HG03378 (cell line): ENCODE measurements around the gene IL17B.
A peak's percentile ranks its signal among the peaks of the same experiment; 100 is the strongest.

ENCODE experiments used
- ATAC-seq: cut with Tn5 transposase; IDR thresholded peaks from one replicate; pipeline ENCODE4 v1.9.1; 2021; ENCODE audit warnings: mild to moderate bottlenecking, moderate library complexity; ENCODE audit not compliant: unreplicated experiment

Gene IL17B

DNA sequence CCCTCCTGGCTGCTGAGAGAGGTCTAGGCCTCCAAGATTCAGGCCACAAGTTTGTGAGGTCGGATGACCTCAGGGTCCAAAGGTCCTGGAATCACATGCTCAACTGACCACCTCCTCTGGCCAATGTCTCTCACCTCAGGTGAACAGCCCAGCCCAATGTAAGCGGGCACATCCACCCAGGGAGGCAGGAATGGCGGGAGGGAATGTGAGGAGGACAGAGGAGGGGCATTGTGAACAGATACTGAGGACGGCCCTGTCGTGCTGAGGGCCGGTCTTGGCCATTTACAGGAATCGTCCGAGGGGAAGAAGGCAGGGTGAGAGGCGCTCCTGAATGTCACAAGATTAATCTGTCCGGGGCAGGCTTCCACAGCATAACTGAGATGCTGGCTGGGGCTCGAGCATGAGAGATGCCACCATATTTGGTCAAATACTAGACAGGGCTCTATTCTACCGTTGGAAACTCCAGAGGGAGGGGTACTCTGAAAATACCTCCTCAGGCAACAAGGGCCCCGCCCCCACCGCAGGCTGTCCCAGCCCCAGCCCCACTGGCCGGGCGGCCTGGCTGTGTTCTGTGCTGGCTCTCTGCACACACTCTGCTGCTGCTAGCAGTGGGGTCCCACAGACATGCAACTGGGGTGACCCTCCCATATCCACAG lies 1.5 kb upstream of the IL17B start:
- no peak for ATAC-seq

GRCh38 chr5:149379818-149380374 lies 804 bp upstream of the IL17B start:
- no peak for ATAC-seq

DNA sequence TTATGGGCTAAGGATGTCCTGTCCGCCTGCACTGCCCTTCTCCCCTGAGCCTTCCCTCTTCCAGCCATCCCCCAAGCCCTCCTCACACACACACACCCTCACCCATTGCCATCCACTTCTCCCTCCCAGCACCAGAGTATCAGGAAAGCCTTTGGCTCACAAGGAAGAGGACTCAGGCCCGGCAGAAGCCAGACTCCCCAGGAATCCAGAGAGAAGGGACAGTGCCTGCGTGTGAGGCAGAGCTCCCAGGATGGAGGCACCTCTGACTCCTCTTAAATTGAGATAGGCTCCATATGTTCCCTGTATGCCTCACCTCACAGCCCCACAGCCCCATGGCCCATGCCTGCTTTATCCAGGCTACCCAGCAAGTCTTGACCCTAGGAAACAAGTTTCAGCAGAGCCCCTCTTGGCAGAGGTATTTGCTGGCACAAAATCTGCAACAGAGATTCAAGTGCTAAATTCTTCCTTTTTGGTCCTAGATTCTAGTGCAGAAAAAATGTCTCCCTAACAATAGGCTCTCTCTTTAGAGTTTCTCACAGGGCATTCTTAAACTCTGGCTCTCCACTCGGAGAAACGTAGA lies 761 bp downstream of the IL17B start:
- ATAC-seq: no peak

DNA sequence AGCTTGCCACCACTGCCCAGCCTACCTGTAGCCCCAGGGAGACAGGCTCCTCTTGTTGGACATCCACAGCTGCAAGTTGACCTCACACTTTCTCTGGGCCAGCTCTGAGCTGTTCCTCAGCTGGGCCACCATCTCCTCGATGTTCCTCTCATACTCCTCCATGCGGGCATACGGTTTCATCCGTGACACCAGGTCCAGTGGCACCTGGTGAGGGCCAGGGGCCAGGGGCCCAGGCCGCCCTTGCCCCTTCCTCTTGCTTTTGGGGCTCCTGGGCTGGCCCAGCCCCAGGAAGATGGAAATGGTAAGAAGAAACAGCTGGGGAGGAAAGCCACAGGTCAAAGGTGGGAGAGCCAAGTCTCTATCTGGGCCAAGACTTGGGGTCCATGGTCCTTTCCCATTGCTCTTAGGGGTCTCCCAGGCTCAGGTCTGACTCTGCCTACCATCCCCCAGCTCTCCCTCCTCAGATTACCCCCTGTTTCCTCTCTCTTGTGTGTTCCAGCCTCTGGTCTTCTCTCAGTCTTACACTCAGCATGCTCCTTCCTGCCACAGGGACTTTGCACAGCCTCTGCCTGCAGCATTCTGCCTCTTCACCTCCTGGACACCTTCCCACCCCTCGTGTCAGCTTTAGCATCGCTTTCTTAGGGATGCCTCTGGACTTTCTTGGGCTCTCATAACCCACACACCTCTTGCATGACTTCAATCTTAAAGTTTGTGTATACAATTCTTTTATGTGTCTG lies 2.2 kb downstream of the IL17B start:
- no peak for ATAC-seq

DNA sequence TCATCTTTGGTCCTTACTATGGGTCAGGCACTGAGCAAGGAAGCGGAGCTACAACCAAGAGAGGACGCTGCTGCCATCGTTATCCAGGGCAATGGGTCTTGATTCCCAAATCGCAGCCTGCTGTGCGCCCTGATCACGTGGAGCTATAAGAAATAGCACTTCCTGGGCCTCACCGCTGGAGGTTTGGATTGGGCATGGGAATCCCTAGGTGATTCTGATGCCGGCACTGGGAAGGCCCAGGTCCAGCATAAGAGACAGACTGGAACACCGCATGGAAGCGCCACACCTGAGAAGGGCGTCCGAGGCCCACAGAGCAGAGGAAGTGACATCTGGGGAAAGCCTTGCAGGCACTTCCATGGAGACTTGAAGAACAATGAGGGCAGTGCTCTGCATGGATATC lies 3.0 kb downstream of the IL17B start:
- no peak for ATAC-seq

GRCh38 chr5:149375434-149375833 lies 3.7 kb downstream of the IL17B start:
- ATAC-seq: no peak

DNA sequence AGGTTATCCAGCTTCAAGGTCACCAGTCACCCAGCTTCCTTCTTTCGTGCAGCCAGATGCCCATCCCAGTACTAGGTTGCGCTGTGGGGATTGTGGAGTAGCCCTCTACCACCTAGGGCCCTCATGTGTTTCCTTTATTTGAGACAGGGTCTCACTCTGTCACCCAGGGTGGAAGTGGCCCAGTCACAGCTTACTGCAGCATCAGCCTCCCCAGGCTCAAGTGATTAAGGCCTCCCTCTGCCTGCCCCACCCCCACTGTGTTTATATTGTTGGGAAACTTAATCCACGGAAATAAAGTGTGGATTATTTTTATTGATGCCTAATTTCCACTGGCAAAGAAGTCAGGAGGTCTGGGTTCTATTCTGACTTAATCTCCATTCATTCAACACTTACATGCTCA lies 4.3 kb downstream of the IL17B start:
- ATAC-seq: no peak

DNA sequence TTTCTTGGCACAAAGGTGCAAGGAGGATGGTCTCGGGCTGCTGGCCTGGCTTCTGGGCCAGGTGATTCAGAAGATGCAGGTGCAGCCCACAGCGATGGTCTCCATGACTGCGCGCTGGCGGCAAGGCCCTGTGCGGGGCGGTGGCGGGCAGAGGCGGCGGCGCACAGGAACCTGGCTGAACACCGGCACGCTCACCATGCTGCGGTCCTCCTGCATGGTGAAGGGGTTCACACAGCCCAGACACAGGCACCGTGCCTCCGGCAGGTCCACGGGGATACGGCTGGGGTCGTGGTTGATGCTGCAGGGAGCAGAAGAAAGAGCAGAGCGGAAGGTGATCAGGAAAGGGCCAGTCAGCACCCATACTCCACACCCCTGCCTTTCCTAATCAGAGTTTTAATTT lies 4.8 kb downstream of the IL17B start:
- ATAC-seq: no peak

- no peak for ATAC-seq
Measured at GRCh38 chr5:149372932-149373331, 6.2 kb downstream of the IL17B start.

GRCh38 chr5:149372076-149372795 lies 6.9 kb downstream of the IL17B start:
- ATAC-seq: no peak

GRCh38 chr5:149371296-149371962 lies 7.7 kb downstream of the IL17B start:
- ATAC-seq: no peak

GRCh38 chr5:149370878-149371277 lies 8.2 kb downstream of the IL17B start:
- no peak for ATAC-seq

DNA sequence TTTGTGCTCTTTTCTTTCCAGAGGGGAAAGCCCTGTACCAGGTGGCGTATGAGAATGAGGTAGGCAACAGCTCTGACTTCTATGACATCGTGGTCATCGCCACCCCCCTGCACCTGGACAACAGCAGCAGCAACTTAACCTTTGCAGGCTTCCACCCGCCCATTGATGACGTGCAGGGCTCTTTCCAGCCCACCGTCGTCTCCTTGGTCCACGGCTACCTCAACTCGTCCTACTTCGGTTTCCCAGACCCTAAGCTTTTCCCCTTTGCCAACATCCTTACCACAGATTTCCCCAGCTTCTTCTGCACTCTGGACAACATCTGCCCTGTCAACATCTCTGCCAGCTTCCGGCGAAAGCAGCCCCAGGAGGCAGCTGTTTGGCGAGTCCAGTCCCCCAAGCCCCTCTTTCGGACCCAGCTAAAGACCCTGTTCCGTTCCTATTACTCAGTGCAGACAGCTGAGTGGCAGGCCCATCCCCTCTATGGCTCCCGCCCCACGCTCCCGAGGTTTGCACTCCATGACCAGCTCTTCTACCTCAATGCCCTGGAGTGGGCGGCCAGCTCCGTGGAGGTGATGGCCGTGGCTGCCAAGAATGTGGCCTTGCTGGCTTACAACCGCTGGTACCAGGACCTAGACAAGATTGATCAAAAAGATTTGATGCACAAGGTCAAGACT lies 11.0 kb downstream of the IL17B start:
- no peak for ATAC-seq

DNA sequence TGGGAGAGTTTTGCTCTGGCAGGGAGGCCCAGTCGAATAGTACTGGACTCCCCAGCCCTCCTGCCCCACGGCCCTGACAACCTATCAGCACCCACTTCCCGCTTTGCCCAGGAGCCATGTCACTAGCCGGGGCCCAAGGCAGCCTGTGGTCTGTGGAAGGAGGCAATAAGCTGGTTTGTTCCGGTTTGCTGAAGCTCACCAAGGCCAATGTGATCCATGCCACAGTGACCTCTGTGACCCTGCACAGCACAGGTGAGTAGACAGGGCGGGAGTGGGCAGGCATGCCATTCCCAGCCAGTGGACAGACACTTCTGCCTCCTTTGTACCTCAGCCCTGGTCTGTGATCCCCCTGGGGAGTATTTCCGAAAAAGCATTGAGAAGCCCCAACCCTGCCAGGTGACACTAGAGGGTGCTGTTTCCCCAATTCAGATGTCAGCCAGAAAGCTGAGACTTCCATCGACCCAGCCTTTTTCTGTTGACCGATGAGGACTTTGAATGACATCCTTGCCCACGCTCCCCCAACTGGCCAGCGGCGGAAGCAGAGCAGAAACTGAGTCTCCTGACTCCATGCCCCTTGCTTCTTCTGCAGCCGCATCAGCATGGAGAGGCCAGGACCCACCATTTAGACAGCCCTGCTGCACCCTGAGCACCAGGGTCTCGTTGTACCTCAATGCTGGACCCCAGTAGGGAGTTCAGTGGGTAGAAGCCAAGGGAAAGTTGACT lies 11.7 kb downstream of the IL17B start:
- peak; percentile 72 for ATAC-seq

GRCh38 chr5:149366169-149366729 lies 12.8 kb downstream of the IL17B start:
- ATAC-seq: no peak

- no peak for ATAC-seq
Measured at GRCh38 chr5:149365418-149365817, 13.7 kb downstream of the IL17B start.

GRCh38 chr5:149364719-149365118 lies 14.4 kb downstream of the IL17B start:
- no peak for ATAC-seq

- no peak for ATAC-seq
Measured at GRCh38 chr5:149363936-149364335, 15.2 kb downstream of the IL17B start.

GRCh38 chr5:149363358-149363757 lies 15.7 kb downstream of the IL17B start:
- no peak for ATAC-seq
